GM21786 (cell line): ENCODE measurements around the gene LMNB1.
"Not testable (repeated sequence)": the region's sequence is repeated elsewhere in the genome, so short reads cannot be mapped to it uniquely, and the experiment has no call there.

Experiments used
- ATAC-seq: cut with Tn5 transposase; IDR thresholded peaks from one replicate; pipeline ENCODE4 v1.9.1; 2021; ENCODE audit not compliant: unreplicated experiment

Gene LMNB1, protein sequence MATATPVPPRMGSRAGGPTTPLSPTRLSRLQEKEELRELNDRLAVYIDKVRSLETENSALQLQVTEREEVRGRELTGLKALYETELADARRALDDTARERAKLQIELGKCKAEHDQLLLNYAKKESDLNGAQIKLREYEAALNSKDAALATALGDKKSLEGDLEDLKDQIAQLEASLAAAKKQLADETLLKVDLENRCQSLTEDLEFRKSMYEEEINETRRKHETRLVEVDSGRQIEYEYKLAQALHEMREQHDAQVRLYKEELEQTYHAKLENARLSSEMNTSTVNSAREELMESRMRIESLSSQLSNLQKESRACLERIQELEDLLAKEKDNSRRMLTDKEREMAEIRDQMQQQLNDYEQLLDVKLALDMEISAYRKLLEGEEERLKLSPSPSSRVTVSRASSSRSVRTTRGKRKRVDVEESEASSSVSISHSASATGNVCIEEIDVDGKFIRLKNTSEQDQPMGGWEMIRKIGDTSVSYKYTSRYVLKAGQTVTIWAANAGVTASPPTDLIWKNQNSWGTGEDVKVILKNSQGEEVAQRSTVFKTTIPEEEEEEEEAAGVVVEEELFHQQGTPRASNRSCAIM

DNA sequence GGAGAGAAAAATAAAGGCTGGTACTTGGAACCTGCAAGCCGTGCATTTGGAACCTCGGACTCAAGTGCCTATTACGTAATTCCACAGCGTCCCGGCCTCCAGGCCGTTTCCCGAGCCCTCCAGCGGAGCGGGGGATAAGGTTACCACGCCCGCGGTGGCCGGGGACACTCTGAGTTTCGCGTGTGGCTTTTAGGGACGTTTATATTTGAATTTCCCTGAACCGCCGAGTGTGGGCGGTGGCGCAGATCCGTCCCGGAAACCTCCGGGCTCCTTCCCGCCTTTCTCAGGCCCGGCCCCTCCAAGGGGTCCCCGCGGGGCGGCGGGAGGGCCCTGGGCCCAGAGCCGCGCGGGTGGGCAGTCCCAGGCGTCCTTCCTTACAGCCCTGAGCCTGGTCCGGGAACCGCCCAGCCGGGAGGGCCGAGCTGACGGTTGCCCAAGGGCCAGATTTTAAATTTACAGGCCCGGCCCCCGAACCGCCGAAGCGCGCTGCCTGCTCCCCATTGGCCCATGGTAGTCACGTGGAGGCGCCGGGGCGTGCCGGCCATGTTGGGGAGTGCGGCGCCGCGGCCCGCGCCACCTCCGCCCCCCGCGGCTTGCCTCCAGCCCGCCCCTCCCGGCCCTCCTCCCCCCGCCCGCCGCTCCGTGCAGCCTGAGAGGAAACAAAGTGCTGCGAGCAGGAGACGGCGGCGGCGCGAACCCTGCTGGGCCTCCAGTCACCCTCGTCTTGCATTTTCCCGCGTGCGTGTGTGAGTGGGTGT is at the start of gene LMNB1:
Gene LMNB1 (plus strand): TSS at position 638 of the 758 bp plus-strand sequence. CDS start 373 bp downstream, outside the sequence.
- ATAC-seq: peak; percentile 60

DNA sequence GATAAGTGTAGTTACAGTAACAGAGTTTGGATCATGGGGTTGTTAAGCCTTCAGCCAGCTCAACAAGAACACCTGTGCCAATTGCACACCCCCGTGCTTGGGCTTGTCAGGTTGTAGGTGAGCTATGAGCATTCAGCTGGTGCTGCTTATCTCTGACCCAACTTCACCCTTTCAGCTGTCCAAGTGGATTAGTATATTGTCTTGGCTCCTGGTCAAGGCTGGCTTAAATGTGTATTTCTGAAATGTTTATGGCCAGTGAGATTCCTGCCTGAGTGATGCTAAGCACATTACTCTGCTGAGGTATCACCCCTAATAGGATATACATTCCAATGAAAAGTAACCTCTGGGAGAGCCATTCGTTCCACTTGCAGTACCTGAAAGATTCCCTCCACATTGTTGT is 44.2 kb upstream of the LMNB1 start:
- no peak for ATAC-seq

DNA sequence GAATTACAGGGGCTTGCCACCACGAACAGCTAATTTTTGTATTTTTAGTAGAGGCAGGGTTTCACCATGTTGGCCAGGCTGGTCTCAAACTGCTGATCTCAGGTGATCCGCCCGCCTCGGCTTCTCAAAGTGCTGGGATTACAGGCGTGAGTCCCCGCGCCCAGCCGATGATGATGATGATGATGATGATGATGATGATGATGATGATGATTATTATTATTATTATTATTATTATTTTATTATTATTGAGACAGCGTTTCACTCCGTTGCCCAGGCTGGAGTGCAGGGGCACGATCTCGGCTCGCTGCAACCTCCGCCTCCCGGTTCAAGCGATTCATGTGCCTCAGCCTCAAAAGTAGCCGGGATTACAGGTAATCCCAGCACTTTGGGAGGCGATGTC is 42.4 kb upstream of the LMNB1 start:
- ATAC-seq: not testable (repeated sequence)

DNA sequence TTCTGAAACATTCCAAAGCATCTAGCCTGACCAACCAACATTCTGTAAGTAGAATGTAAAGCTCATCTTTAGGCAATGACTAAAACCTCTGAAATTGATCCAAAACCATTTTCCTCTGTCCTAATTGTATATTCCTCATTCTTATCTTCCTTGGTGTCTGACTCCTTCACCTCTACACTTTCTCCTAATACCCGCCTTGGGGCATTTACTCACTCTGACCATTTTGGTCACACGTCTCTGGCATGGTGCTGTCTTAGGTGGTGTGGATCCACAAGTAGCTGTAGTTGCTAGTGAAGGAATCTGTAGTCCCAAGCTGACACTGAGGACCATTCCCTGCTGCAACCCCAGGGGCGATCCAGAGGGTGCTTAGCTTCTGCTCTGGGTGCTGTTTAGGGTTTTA is 40.8 kb upstream of the LMNB1 start:
- no peak for ATAC-seq

DNA sequence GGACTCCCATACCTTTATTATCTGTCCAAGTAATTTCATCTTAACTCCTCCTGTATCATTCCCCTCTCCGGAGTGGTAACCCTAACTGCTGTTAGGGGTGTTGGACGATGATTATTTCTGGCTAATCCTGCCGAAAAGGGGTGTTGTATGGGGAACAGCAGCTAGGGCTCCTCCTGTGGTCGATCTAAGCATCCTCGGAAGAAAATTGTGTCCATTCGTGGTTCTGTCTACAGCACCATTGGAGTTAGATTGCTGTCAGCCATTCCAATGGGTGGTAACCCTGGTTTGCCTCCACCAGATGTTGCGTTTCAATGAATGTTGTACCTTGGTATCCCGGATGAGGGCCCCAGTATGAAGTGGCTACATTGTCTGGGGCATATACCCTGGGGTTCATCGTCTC is 35.6 kb upstream of the LMNB1 start:
- ATAC-seq: no peak

DNA sequence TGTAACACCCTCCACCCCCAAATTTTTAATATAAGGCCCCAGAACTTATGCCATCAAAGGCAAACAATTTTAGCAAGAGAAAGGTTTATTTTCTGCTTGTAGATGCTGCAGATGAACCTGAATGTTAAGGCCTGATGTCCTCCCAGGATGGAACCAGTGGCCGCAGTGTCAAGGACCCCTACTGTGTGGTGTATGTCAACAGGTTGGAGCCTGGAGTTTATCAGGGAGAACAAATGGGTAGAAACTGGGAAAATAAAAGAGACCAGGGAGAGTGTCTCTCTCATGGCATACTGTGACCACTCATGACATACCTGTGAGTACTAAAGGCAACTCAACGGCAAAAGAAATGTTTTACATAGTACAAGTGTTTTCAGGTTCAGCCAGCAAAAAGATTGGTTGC is 34.5 kb upstream of the LMNB1 start:
- ATAC-seq: no peak

DNA sequence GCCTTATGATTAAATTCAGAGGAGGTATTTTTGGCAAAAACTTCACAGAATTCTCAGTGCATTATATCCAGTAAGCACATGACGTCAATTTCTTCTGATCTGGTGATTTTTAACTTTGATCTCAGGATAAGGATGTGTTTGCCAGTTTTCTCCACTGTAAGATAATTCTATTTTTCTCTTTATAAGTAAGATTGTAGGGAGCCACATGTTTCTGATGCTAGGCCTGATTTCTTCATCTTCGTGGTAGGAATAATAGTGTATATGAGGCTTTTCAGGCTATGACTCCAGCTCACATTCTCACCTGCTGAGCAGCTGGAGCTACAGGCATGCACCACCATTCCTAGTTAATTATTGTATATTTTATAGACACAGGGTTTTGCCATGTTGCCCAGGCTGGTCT is 32.1 kb upstream of the LMNB1 start:
- ATAC-seq: no peak

DNA sequence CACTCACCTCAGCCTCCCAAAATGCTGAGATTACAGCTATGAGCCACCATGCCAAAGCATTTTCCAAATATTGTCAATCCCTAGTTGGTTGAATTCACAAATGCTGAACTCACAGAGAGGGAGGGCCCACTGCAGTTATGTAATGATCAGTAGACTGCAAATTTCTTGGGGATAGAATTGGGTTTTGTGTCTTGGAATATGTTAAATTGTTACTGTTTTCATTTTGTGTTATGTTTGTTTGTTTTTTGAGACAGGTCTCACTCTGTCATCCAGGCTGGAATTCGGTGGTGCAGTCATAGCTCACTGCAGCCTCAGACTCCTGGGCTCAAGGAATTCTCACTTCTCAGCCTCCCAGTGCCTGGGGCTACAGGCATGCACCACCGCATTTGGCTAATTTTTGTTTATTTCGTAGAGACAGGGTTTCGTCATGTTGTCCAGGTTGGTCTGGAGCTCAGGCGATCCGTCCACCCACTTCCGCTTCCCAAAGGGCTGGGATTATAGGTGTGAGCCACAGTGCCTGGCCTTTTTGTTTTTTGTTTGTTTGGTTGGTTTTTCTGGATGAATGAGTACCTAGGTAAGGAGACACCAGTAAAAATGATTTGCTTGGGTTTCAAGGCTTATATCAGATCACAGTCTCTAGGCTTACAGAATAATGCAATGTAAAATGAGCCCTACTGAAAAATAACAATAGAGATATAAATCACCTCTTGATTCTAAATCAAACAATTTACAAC is 31.5 kb upstream of the LMNB1 start:
- ATAC-seq: no peak

DNA sequence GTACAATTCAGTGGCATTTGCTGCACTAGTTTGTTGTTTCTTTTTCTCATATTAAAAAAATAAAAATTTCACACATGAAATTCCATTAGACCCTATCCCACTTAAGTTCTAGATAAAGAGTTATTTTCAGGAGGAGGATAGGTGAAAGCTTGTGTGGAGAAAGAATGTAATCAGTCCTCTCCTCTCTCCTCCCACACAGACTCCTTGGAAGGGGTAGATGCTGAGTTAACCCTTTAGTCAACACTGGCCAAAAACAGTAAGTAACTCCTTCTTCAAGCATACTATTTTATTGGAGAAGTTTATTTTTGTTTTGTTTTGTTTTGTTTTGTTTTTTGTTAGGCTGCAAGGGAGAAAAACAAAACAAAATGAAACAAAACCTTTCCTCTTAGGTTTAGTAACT is 30.6 kb upstream of the LMNB1 start:
- no peak for ATAC-seq

DNA sequence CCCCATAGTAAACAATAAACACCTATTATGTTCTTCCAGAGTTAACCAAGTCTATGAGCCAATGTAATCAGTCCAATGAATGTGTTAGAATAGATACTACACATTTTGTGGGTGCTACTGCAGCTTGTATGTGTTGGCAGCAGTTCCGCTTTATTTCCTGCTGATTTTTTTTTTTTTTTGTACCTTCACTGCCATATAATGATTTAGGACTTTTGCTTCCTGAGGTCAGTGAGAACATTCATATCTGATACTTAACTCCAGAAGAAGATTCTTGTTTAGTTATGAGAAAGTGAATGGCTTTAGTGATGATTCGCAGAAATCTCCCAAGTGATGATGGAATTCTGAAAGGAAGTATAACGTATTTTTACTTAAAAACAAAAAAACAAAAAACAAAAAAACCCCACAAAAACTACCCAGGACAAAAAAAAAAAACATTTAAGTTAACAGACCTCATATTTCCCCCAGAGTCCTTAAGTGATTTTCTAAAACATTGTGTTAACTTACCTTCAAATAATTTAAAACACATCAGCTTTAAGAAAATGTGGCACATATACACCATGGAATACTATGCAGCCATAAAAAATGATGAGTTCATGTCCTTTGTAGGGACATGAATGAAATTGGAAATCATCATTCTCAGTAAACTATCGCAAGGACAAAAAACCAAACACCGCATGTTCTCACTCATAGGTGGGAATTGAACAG is 24.7 kb upstream of the LMNB1 start:
- ATAC-seq: no peak

DNA sequence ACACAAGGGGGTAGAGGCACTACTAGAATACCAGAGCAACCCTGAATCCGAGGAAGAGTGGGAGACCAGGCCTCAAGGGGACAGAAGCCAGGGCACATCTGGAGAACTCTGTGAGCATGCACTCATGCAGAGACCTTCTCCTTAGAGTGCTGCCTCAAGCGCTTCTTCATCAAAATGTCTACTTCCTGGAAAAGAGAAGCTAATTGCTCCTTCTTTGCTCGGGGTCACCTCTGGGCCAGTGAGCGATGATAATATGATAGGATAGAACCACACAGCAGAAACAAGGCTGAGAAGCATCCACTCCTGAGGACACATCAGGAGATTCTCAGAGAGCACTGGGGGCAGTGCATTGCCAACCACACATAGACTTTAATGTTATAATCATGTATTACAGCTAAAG is 23.7 kb upstream of the LMNB1 start:
- ATAC-seq: no peak

DNA sequence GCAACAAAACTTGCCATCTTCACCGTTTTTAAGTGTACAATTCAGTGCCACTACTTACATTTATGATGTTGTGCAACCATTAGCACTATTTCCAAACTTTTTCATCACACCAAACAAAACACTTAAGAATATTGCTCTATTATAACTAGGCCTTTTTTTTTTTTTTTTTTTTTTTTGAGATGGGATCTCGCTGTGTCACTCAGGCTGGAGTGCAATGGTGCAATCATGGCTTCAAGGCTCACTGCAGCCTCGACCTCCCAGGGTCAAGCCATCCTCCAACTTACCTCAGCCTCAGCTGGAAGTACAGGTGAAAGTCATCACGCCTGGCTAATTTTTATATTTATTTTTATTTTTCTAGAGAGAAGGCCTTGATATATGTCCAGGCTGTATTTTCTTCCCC is 22.3 kb upstream of the LMNB1 start:
- ATAC-seq: no peak

DNA sequence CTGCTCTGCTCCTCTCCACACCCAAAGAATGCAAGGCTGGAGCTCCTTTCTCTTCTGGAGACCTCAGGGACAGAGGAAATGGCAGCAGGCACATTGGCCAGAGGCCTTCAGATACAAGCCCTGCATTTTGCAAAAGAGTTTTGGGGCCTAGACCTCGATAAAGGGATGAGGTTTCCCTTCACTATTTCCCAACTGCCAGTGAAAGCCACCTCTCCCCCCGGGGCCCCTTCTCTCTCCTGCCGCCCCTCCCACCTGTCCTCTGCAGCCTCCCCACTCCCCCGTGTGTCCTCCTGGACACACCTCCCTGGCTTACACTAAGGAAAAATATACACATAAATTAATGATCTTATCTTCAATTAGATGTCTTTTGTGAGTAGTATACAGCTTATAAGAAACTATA is 21.3 kb upstream of the LMNB1 start:
- ATAC-seq: no peak

DNA sequence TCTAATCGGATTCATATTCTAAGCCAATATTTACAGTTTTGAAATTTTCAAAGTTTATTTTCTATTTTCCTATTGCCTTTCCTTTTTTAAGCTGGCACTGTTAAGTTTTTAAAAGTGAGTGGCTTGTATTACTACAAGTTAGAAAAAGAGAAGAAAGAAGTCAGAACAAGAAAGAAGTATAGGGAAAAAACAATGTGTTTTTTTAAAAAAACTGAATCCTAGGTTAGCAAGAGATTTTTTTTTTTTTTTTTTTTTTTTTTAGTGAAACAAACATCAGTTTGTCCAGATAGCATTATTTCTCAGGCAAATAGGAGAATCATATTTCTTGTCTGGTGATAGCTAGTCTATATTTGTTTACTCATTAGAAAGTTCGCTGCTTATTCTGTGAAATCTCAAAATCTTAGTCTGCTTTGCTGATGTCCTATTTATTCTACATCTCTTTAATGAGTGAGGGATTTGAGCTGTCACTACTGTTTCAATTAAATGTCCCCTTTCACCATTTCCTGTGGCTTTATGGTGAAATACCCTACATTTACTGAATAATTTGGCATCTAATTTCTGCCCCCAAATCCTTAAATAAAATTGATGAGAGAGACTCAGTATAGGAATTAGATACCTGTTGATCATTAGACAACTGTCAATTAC is 19.1 kb upstream of the LMNB1 start:
- ATAC-seq: no peak

DNA sequence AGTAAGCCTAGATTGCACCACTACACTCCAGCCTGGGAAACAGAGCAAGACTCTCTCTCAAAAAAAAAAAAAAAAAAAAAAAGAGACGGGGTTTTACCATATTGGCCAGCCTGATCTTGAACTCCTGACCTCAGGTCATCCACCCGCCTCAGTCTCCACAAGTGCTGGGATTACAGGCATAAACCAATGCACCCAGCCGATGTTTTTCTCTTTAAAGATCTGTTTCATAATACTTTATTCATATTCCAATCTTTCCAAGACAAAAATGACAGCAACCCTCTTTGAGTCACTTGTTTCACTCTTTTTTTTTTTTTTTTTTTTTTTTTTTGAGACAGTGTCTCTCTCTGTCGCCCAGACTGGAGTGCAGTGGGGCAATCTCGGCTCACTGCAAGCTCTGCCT is 13.6 kb upstream of the LMNB1 start:
- ATAC-seq: no peak

DNA sequence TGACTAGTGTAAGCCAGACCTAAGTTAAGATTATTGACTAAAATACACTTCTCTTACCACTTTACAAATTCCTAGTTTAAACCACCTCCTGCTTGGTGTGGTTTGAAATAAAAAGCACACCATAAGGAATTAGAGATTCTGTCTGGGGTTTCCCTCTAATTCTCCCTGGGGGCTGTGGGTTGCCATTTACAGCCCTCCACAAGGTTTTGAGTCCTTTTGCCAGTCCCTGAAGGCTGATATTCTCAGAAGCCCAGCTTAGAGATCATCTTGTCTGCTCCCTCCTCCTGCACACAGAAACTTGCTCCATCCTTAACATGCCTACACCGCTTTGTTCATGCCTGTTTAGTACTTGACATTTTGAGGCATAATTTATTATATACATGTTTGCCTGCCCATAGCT is 7.2 kb upstream of the LMNB1 start:
- no peak for ATAC-seq

DNA sequence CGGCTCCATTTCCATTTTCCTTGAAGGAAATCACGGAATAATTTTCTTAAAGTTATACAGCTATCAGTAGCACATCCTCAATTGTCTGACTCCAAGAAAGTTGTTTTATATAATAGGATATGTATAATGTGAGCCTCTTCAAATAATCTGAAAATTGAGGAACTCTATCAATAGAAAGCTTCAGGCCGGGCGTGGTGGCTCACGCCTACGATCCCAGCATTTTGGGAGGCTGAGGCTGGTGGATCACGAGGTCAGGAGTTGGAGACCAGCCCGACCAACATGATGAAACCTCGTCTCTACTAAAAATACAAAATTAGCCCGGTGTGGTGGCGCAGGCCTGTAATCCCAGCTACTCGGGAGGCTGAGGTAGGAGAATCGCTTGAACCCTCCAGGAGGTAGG is 3.4 kb upstream of the LMNB1 start:
- not testable (repeated sequence) for ATAC-seq

DNA sequence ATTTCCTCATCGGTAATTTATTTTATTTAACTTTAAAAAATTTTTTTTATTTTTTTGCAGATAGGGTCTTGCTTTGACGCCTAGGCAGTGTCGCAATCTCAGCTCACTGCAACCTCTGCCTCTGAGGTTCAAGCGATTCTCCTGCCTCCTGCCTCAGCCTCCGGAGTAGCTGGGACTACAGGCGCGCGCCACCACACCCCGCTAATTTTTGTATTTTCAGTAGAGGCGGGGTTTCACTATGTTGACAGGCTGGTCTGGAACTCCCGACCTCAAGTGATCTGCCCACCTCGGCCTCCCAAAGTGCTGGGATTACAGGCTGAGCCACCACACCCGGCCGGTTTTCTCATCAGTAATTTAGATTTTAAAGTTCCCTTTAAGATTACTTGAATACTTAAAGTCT is 2.3 kb upstream of the LMNB1 start:
- ATAC-seq: not testable (repeated sequence)

DNA sequence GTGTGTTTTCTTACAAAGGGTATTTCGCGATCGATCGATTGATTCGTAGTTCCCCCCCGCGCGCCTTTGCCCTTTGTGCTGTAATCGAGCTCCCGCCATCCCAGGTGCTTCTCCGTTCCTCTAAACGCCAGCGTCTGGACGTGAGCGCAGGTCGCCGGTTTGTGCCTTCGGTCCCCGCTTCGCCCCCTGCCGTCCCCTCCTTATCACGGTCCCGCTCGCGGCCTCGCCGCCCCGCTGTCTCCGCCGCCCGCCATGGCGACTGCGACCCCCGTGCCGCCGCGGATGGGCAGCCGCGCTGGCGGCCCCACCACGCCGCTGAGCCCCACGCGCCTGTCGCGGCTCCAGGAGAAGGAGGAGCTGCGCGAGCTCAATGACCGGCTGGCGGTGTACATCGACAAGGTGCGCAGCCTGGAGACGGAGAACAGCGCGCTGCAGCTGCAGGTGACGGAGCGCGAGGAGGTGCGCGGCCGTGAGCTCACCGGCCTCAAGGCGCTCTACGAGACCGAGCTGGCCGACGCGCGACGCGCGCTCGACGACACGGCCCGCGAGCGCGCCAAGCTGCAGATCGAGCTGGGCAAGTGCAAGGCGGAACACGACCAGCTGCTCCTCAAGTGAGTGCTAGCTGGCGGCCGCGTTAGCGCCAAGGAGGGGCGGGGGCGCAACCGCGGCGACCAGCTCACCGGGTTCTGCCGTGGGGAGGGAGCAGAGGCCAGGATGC is 480 bp downstream of the LMNB1 start:
- ATAC-seq: no peak
